Gastroesophageal sphincter (tissue), 4 donors: ENCODE results near the gene PIP5K1B. TPM values are rescaled to one million over a fixed set of nuclear protein-coding genes. Genes with fewer than 3 reads are reported as not detected.
"Not testable (repeated sequence)": the region's sequence is repeated elsewhere in the genome, so short reads cannot be mapped to it uniquely, and the experiment has no call there.

Experiments
- ATAC-seq: fragments of 150-250 bp; one replicate; pipeline ENCODE4 v1.9.1; 2016; ENCODE audit warnings: mild to moderate bottlenecking, moderate library complexity
- H3K27ac ChIP-seq, 4 donors: fragments of 200-600 bp; sonication (generic) in 3 of 4; 1 replicate in 3 of 4; 2 replicates in 1 of 4; pipeline ENCODE4 v1.5.1; 2016 to 2019
- H3K27me3 ChIP-seq: fragments of 200-600 bp; sonication (generic); one replicate; pipeline ENCODE4 v1.5.1; 2019
- H3K36me3 ChIP-seq, 2 donors: fragments of 200-600 bp; sonication (generic); one replicate each; pipeline ENCODE4 v1.5.1; 2019; ENCODE audit warnings: control low read depth in 1 of 2
- H3K4me1 ChIP-seq, 3 donors: fragments of 200-600 bp; sonication (generic); 1 replicate in 2 of 3; 2 replicates in 1 of 3; pipeline ENCODE4 v1.5.1; 2016 to 2019; ENCODE audit warnings: control low read depth in 2 of 3
- H3K4me3 ChIP-seq, 2 donors: fragments of 200-600 bp; sonication (generic); one replicate each; pipeline ENCODE4 v1.5.1; 2019; ENCODE audit warnings: mild to moderate bottlenecking in 1 of 2, moderate library complexity in 1 of 2
- H3K9me3 ChIP-seq, 3 donors: fragments of 200-600 bp; sonication (generic); one replicate each; pipeline ENCODE4 v1.5.1; 2017 to 2019; ENCODE audit warnings: control low read depth in 2 of 3
- CTCF ChIP-seq, 4 experiments: fragments of 200-600 bp in 2 of 4; fragments of 450-650 bp in 2 of 4; sonication (generic) in 1 of 4; IDR thresholded peaks; one replicate each; pipeline ENCODE4 v1.5.1; 2017 to 2019; ENCODE audit warnings: antibody characterized with exemption in 4 of 4, mild to moderate bottlenecking in 2 of 4, moderate library complexity in 2 of 4
- EP300 ChIP-seq: sonication (generic); formaldehyde crosslinking; IDR thresholded peaks from one replicate; pipeline ENCODE4 v1.6.1; 2017; ENCODE audit warnings: antibody characterized with exemption, mild to moderate bottlenecking
- POLR2A ChIP-seq, 2 donors: fragments of 450-650 bp; IDR thresholded peaks; one replicate each; pipeline ENCODE4 v1.6.1; 2017; ENCODE audit warnings: antibody characterized with exemption in 2 of 2, mild to moderate bottlenecking in 2 of 2, moderate library complexity in 1 of 2
- POLR2AphosphoS5 ChIP-seq: sonication (generic); formaldehyde crosslinking; IDR thresholded peaks from one replicate; pipeline ENCODE4 v1.6.1; 2017; ENCODE audit warnings: antibody characterized with exemption
- WGBS, 2 donors: methylation state at CpG; one replicate each; pipeline ENCODE4 v1.1.5; 2018; ENCODE audit warnings: low coverage in 1 of 2; 5-methylcytosine and 5-hydroxymethylcytosine counted together
- total RNA-seq, 4 donors: library from RNA; depleted of rRNA; stranded (reverse); fragments of >200 nt; gene quantifications; one replicate each; pipeline ENCODE4 v1.1.0, GENCODE V29; 2016

PIP5K1B gene
- total RNA-seq, 4 donors from 2014 or later, result 0.67 to 5.1 (median 1.2) TPM

GRCh38 chr9:68983522-68984424 is 278.7 kb downstream of the PIP5K1B start:
- no peak for ATAC-seq
- TF ChIP-seq POLR2A (IDR thresholded peaks at IDR 0.05), result no peak
- no peak for TF ChIP-seq POLR2AphosphoS5
- TF ChIP-seq CTCF (IDR thresholded peaks at IDR 0.05), result no peak
- TF ChIP-seq EP300, result no peak
- WGBS, 2 donors, result 50 to 66% methylated on average over 1 to 3 of the region's 3 CpGs

GRCh38 chr9:68986949-68987348 is 281.9 kb downstream of the PIP5K1B start:
- 97 to 98% methylated on average over 4 of the region's 7 CpGs for WGBS, 2 donors
- not testable (repeated sequence) for H3K4me3 ChIP-seq, H3K4me1 ChIP-seq, ATAC-seq, H3K27ac ChIP-seq, H3K36me3 ChIP-seq, H3K27me3 ChIP-seq, H3K9me3 ChIP-seq

More at GRCh38 chr9:68983522-68984424, 278.7 kb downstream of the PIP5K1B start:
- H3K27ac ChIP-seq, result no peak overlapping the region
- no peaks in the 10 kb centered on the region for H3K27me3 ChIP-seq
- H3K4me1 ChIP-seq, result peaks cover 0 to 19% (median 0%) of the 10 kb centered on the region in 3 donors
- no peak overlapping the region for H3K4me3 ChIP-seq
- H3K36me3 ChIP-seq, result no peaks in the 10 kb centered on the region
- H3K9me3 ChIP-seq, result no peaks in the 10 kb centered on the region

GRCh38 chr9:68991457-68991856 is 286.4 kb downstream of the PIP5K1B start:
- no peaks in the 10 kb centered on the region for H3K4me1 ChIP-seq
- TF ChIP-seq EP300 (no peak), CTCF (IDR thresholded peaks at IDR 0.05) (no peak), POLR2A (IDR thresholded peaks at IDR 0.05) (no peak), POLR2AphosphoS5 (no peak)
- no peaks in the 10 kb centered on the region for H3K27me3 ChIP-seq
- no peak overlapping the region for H3K4me3 ChIP-seq
- H3K36me3 ChIP-seq, result no peaks in the 10 kb centered on the region
- no peaks in the 10 kb centered on the region for H3K9me3 ChIP-seq
- WGBS, 2 donors, result 71 to 82% methylated on average over 7 to 9 of the region's 9 CpGs
- ATAC-seq, result peak; percentile 39
- H3K27ac ChIP-seq, result no peak overlapping the region

- no peak overlapping the region for H3K27ac ChIP-seq
- H3K4me1 ChIP-seq, result peaks cover 0 to 4% (median 0%) of the 10 kb centered on the region in 3 donors
- WGBS, 2 donors, result 69 to 79% methylated on average over 2 to 3 of the region's 3 CpGs
- no peak for TF ChIP-seq EP300
- TF ChIP-seq CTCF (IDR thresholded peaks at IDR 0.05), result no peak
- TF ChIP-seq POLR2A (IDR thresholded peaks at IDR 0.05), result no peak
- TF ChIP-seq POLR2AphosphoS5, result no peak
- no peak overlapping the region for H3K4me3 ChIP-seq
- no peaks in the 10 kb centered on the region for H3K27me3 ChIP-seq
- no peaks in the 10 kb centered on the region for H3K9me3 ChIP-seq
- no peak for ATAC-seq
- H3K36me3 ChIP-seq, result no peaks in the 10 kb centered on the region
Measured at GRCh38 chr9:68995776-68996175, 290.7 kb downstream of the PIP5K1B start.

GRCh38 chr9:68996462-68996861 is 291.4 kb downstream of the PIP5K1B start:
- H3K36me3 ChIP-seq, result no peaks in the 10 kb centered on the region
- 63 to 81% methylated on average over 5 of the region's 5 CpGs for WGBS, 2 donors
- no peak overlapping the region for H3K4me3 ChIP-seq
- no peaks in the 10 kb centered on the region for H3K27me3 ChIP-seq
- no peak for TF ChIP-seq POLR2A (IDR thresholded peaks at IDR 0.05)
- no peak for TF ChIP-seq EP300
- TF ChIP-seq CTCF (IDR thresholded peaks at IDR 0.05), result no peak
- no peak for TF ChIP-seq POLR2AphosphoS5
- no peaks in the 10 kb centered on the region for H3K9me3 ChIP-seq
- no peak overlapping the region for H3K27ac ChIP-seq
- ATAC-seq, result no peak
- peaks cover 0 to 4% (median 0%) of the 10 kb centered on the region in 3 donors for H3K4me1 ChIP-seq
